ENCODE results near the gene ZFYVE28.

DNA sequence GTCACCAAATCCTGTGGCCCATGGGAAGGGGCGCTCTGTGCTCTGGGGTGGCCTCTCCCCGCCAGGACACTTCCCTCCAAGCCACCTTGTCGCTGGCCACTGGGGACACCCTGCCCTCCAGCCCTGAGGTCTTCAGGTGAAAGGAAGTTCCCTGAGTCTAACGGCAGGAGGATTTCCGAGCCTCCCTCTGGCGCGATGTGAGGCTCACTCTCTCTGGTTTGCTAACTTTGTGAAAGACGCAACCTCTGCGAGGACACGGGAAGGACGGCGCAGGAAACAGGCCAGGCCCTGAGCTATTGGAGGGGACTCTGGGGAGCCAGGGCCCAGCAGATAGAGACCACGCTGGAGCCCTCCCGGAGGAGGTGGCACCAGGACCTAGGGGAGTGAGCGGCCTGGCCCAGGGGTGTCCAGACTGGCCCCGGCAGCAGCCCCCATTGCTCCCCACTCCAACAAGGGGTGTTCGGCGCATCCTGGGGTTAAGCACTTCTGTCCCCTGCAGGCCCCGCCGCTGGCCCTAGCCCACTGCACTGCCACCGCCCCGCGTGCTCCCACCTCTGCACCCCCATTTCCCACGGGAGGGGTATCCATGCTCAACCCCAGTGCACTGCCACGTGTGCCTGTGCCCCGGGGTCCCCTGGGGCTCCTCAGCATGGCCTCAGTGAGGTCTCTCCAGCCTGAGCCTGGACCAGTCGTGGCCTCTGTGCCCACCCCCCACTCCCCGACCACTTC, 84.4 kb downstream of the ZFYVE28 start:
- no peak for TF ChIP-seq GATA2 (IDR thresholded peaks at IDR 0.05; ENCODE audit: low read depth, low read length)
- no peak for TF ChIP-seq GATA3 (IDR thresholded peaks at IDR 0.05; ENCODE audit: low read depth, low read length)

Data from SH-SY5Y (cell line).